ENCODE measurements around the gene HNRNPA3. TPM values are rescaled to one million over a fixed set of nuclear protein-coding genes. Genes with fewer than 3 reads are reported as not detected.

Gene HNRNPA3
- total and polyA plus RNA-seq, 2 donors (not counting 3 experiments of a cell fraction or from before 2014, with no cell fraction given) = 57.5 to 316 TPM

- H3K4me1 ChIP-seq (ENCODE audit: control insufficient read depth, extremely low read depth, insufficient read depth, low read length) = peaks cover 13% of the 10 kb centered on the region
- H2AFZ ChIP-seq (ENCODE audit: low read depth, low read length) = no peak overlapping the region
- no peak overlapping the region for H3K9ac ChIP-seq (replicated peaks; ENCODE audit: extremely low read depth, insufficient read depth, low read length)
- BruUV-seq (replicated peaks) = no TSS peak
- intact Hi-C loops (cut with micrococcal nuclease) (loop anchor here (5.0 kb wide), 1 partner anchor 333 kb away; no protein-coding TSS in a partner anchor), dilution Hi-C loops (cut with MboI; ENCODE audit: extremely low pct_ligation_motif_present, low sequenced_read_pairs) (no loop called here)
- no peaks in the 10 kb centered on the region for H4K20me1 ChIP-seq (replicated peaks; ENCODE audit: control insufficient read depth, extremely low read depth, insufficient read depth, low read length)
- DNase-seq (ENCODE audit: low read depth, low spot score) (no peak), FAIRE-seq (no peak)
- H3K27me3 ChIP-seq (ENCODE audit: control insufficient read depth in 2 of 2, insufficient read depth in 2 of 2, low read length in 2 of 2) = no peaks in the 10 kb centered on the region
- no peak overlapping the region for H3K27ac ChIP-seq (ENCODE audit: insufficient read depth, low read depth, low read length)
- no peaks in the 10 kb centered on the region for H3K36me3 ChIP-seq (ENCODE audit: control insufficient read depth in 2 of 2, extremely low read depth in 1 of 2, insufficient read depth in 2 of 2, low read length in 2 of 2)
- ChIA-PET CTCF (no interaction called here), POLR2A (interaction anchor here (0.7 kb wide), 1 partner anchor 482 kb away, joined by 5 read pairs; no protein-coding TSS in a partner anchor)
- H3K9me1 ChIP-seq (replicated peaks; ENCODE audit: control insufficient read depth, extremely low read depth, insufficient read depth, low read length) = no peaks in the 10 kb centered on the region
- H3K79me2 ChIP-seq (ENCODE audit: control insufficient read depth, insufficient read depth, low read length) = peaks cover 6% of the 10 kb centered on the region
- TF ChIP-seq POLR2A (IDR thresholded peaks at IDR 0.05; ENCODE audit: low read depth, low read length) = no peak
- H3K9me3 ChIP-seq (replicated peaks; ENCODE audit: control insufficient read depth, insufficient read depth, low read length) = no peaks in the 10 kb centered on the region
- no peak overlapping the region for H3K4me3 ChIP-seq (replicated peaks in 1 of 3; ENCODE audit: insufficient read depth in 1 of 3, low read depth in 1 of 3, low read length in 3 of 3)
- no peak overlapping the region for H3K4me2 ChIP-seq (ENCODE audit: insufficient read depth, low read length)
These were observed 56.3 kb downstream of the HNRNPA3 start for GRCh38 chr2:177268901-177269300.

GRCh38 chr2:177270531-177270930, 57.9 kb downstream of the HNRNPA3 start:
- TF ChIP-seq MAX (IDR thresholded peaks at IDR 0.05; ENCODE audit: insufficient read depth, insufficient read length) (no peak), POLR2AphosphoS5 (IDR thresholded peaks at IDR 0.05; ENCODE audit: insufficient read depth, low read depth, low read length) (no peak), MYC (IDR thresholded peaks at IDR 0.05; ENCODE audit: low read depth, low read length) (no peak), JUN (IDR thresholded peaks at IDR 0.05; ENCODE audit: borderline replicate concordance, insufficient read depth, insufficient read length, low read depth) (no peak), GATA2 (IDR thresholded peaks at IDR 0.05; ENCODE audit: insufficient read depth, insufficient read length, low read depth, low read length) (no peak), EZH2 (IDR thresholded peaks at IDR 0.05; ENCODE audit: borderline replicate concordance, low read depth, low read length, severe bottlenecking) (no peak), FOS (IDR thresholded peaks at IDR 0.05; ENCODE audit: borderline replicate concordance, insufficient read depth, low read length) (no peak), CTCF (IDR thresholded peaks at IDR 0.05; ENCODE audit: extremely low read depth in 1 of 2, insufficient read depth in 1 of 2, low read depth in 1 of 2, low read length in 2 of 2) (no peak), POLR2A (IDR thresholded peaks at IDR 0.05; ENCODE audit: low read depth, low read length) (no peak)
- intact Hi-C loops (cut with micrococcal nuclease) = no loop called here
- H3K4me3 ChIP-seq (replicated peaks in 1 of 3; ENCODE audit: insufficient read depth in 1 of 3, low read depth in 1 of 3, low read length in 3 of 3) = no peak overlapping the region
- ChIA-PET CTCF (interaction anchor here (1.0 to 1.2 kb wide), 2 partner anchors 10 to 106 kb away, joined by 3 read pairs; no protein-coding TSS in a partner anchor), POLR2A (no interaction called here)
- H3K9ac ChIP-seq (replicated peaks; ENCODE audit: extremely low read depth, insufficient read depth, low read length) = no peak overlapping the region
- no peak for DNase-seq (ENCODE audit: low read depth, low spot score)
- H3K9me3 ChIP-seq (replicated peaks; ENCODE audit: control insufficient read depth, insufficient read depth, low read length) = no peaks in the 10 kb centered on the region
- no peak overlapping the region for H3K4me2 ChIP-seq (ENCODE audit: insufficient read depth, low read length)
- H3K9me1 ChIP-seq (replicated peaks; ENCODE audit: control insufficient read depth, extremely low read depth, insufficient read depth, low read length) = no peaks in the 10 kb centered on the region
- no peaks in the 10 kb centered on the region for H4K20me1 ChIP-seq (replicated peaks; ENCODE audit: control insufficient read depth, extremely low read depth, insufficient read depth, low read length)
- H3K27ac ChIP-seq (ENCODE audit: insufficient read depth, low read depth, low read length) = no peak overlapping the region
- dilution Hi-C loops (cut with MboI; ENCODE audit: extremely low pct_ligation_motif_present, low sequenced_read_pairs) = no loop called here
- no peak overlapping the region for H2AFZ ChIP-seq (ENCODE audit: low read depth, low read length)
- peaks cover 26% of the 10 kb centered on the region for H3K4me1 ChIP-seq (ENCODE audit: control insufficient read depth, extremely low read depth, insufficient read depth, low read length)
- H3K27me3 ChIP-seq (ENCODE audit: control insufficient read depth in 2 of 2, insufficient read depth in 2 of 2, low read length in 2 of 2) = no peaks in the 10 kb centered on the region
- H3K79me2 ChIP-seq (ENCODE audit: control insufficient read depth, insufficient read depth, low read length) = no peaks in the 10 kb centered on the region
- FAIRE-seq = no peak
- no peaks in the 10 kb centered on the region for H3K36me3 ChIP-seq (ENCODE audit: control insufficient read depth in 2 of 2, extremely low read depth in 1 of 2, insufficient read depth in 2 of 2, low read length in 2 of 2)
- no TSS peak for BruUV-seq (replicated peaks)

Data from endothelial cell of umbilical vein (primary cell).